AG04449 (cell line): Measurements from ENCODE around the gene UBE2F.
"Not testable (repeated sequence)": the region's sequence is repeated elsewhere in the genome, so short reads cannot be mapped to it uniquely, and the experiment has no call there.

Source experiments
- CTCF ChIA-PET: fragments of 350-600 bp; formaldehyde crosslinking; extraction: SDS; loops from one replicate; lab custom pipeline; 2021; ENCODE audit warnings: antibody characterized with exemption; lab: Yijun Ruan, JAX
- POLR2A ChIA-PET: fragments of 400-600, 350-600 bp; formaldehyde crosslinking; extraction: SDS; loops from one replicate; lab custom pipeline; 2020; ENCODE audit warnings: antibody characterized with exemption, inconsistent platforms; lab: Yijun Ruan, JAX
- DNase-seq: peaks from one replicate; pipeline ENCODE4 v3.0.0-alpha.2; 2010; ENCODE audit warnings: low read depth, low spot score
- H3K4me3 ChIP-seq: 2 replicates; pipeline ENCODE4 v1.5.1; 2011; ENCODE audit warnings: low read depth, mild to moderate bottlenecking, control low read depth, low read length
- TF ChIP-seq, protein P1 (sequence below): IDR thresholded peaks from one replicate; pipeline ENCODE4 v1.5.1; 2011; ENCODE audit warnings: mild to moderate bottlenecking, moderate library complexity, low read length, control low read depth, inconsistent platforms; ENCODE audit not compliant: insufficient read depth; ENCODE audit errors: missing control alignments

Gene UBE2F

GRCh38 chr2:238065071-238065846 lies 98.4 kb downstream of the UBE2F start:
- ChIA-PET CTCF (interaction anchor here (1.0 kb wide), 1 partner anchor 7 kb away, joined by 3 read pairs; no protein-coding TSS in a partner anchor), POLR2A (no interaction called here)
- TF ChIP-seq, protein P1, sequence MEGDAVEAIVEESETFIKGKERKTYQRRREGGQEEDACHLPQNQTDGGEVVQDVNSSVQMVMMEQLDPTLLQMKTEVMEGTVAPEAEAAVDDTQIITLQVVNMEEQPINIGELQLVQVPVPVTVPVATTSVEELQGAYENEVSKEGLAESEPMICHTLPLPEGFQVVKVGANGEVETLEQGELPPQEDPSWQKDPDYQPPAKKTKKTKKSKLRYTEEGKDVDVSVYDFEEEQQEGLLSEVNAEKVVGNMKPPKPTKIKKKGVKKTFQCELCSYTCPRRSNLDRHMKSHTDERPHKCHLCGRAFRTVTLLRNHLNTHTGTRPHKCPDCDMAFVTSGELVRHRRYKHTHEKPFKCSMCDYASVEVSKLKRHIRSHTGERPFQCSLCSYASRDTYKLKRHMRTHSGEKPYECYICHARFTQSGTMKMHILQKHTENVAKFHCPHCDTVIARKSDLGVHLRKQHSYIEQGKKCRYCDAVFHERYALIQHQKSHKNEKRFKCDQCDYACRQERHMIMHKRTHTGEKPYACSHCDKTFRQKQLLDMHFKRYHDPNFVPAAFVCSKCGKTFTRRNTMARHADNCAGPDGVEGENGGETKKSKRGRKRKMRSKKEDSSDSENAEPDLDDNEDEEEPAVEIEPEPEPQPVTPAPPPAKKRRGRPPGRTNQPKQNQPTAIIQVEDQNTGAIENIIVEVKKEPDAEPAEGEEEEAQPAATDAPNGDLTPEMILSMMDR: no peak
- no peak overlapping the region for H3K4me3 ChIP-seq
- DNase-seq: no peak

DNA sequence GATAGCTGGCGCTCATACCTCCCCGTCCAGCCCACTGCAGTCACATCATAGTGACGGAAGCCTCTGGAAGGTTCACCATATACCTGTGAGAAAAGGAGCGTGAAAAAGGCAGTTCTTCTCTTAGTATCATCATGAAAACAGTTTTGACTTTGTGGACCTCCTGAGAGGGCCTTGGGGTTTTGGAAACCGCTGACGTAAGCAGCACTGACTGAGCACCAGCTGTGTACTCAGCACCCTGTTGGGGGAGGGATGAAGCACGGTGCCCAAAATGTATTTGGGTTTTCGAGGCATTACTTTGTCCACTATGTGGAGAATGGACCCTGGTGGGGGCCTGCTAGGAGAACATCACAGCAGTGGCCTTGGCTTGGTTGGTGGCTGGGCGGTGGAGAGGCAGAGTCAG lies 99.4 kb downstream of the UBE2F start:
- CTCF ChIA-PET: no interaction called here
- no peak overlapping the region for H3K4me3 ChIP-seq
- TF ChIP-seq, protein P1: no peak
- POLR2A ChIA-PET: no interaction called here
- no peak for DNase-seq

DNA sequence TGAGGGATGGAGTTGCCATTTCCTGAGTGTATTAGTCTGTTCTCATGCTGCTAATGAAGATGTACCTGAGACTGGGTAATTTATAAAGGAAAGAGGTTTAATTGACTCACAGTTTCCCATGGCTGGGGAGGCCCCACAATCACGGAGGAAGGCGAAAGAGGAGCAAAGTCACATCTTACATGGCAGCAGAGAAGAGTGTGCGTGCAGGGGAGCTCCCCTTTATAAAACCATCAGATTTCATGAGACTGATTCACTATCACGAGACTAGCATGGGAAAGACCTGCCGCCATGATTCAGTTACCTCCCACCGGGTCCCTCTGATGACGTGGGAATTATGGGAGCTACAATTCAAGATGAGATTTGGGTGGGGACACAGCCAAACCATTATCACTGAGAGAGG lies 99.9 kb downstream of the UBE2F start:
- DNase-seq, CTCF ChIA-PET, POLR2A ChIA-PET, H3K4me3 ChIP-seq: not testable (repeated sequence)

- CTCF ChIA-PET: no interaction called here
- no peak overlapping the region for H3K4me3 ChIP-seq
- POLR2A ChIA-PET: interaction anchor here (0.7 kb wide), 1 partner anchor 8 kb away, joined by 4 read pairs; no protein-coding TSS in a partner anchor
- no peak for DNase-seq
- TF ChIP-seq, protein P1: no peak
Measured at GRCh38 chr2:238067939-238068338, 101.1 kb downstream of the UBE2F start.

GRCh38 chr2:238069021-238069709 lies 102.4 kb downstream of the UBE2F start:
- TF ChIP-seq, protein P1: no peak
- CTCF ChIA-PET: no interaction called here
- POLR2A ChIA-PET: no interaction called here
- H3K4me3 ChIP-seq: no peak overlapping the region
- no peak for DNase-seq

- TF ChIP-seq, protein P1: no peak
- H3K4me3 ChIP-seq: no peak overlapping the region
- CTCF ChIA-PET: no interaction called here
- no peak for DNase-seq
- POLR2A ChIA-PET: no interaction called here
Measured at GRCh38 chr2:238069877-238070276, 103.1 kb downstream of the UBE2F start.
